ENCODE results near the gene MEGF10.
"Not testable (repeated sequence)": the region's sequence is repeated elsewhere in the genome, so short reads cannot be mapped to it uniquely, and the experiment has no call there.

Gene MEGF10

DNA sequence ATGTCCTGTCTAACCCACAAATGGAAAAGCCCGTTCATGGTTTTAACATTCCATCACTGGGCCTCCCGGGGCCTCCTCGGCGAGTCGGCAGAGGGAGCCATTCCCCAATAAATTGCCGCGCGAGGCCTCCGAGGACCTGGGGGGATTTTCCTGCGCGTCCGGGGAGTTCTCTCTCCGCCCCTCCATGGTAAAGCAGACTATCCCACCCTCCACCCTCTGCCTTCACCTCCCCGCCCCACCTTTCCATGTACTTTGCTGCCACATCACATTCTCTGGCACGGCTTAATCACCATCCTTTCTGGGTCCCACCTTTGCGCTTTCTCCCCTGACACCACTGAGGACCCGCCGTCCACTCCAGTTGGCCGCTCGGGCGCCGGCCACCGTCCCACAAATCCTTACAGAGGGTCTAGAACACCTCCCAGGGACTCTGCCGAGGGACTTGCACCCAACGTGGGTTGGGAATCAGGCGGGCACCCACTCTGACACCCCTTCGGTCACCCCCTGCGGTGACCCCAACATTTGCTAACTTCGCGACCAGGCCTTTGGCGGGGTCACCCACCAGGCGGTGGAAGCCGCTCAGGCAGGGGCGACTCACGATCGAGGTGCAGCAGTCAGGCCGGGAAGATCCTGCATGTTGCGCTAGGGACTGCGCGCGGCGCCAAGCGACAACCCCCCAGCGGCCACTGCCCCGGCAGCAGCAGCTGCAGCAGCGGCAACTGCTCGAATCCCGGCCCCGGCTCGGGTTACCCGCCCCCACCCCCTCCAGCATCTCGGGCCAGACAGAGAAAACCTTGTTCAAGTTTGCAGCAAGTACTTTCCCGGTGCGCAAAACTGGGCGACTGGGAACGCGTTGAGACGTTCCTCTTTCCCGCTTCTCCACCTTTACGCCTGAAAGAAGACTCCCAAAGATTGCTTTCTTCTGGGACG is at the start of gene MEGF10:
Gene MEGF10, plus strand, starts transcription at position 778 of the 927 bp plus-strand sequence. CDS start 40,513 bp downstream, outside the sequence.
- DNase-seq = peak; percentile 6

DNA sequence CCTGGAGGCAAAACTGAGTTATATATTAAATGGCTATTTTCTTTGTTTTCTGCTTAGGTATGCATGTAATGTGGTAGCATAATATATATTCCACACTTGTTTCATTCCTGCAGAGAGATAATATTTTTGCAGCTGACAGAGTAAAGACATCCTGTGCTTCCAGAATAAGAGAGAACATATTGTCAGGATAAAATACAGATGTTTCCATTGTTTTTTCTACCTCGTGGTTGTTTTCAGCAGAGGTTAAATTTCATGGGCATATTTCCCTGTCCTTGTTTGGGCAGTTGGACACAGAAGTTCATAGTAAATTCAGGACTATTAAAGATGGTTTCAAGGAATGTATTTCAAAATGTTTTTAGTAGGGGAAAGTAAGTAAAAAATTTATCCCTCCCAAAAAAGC is 47.6 kb upstream of the MEGF10 start:
- DNase-seq = no peak

DNA sequence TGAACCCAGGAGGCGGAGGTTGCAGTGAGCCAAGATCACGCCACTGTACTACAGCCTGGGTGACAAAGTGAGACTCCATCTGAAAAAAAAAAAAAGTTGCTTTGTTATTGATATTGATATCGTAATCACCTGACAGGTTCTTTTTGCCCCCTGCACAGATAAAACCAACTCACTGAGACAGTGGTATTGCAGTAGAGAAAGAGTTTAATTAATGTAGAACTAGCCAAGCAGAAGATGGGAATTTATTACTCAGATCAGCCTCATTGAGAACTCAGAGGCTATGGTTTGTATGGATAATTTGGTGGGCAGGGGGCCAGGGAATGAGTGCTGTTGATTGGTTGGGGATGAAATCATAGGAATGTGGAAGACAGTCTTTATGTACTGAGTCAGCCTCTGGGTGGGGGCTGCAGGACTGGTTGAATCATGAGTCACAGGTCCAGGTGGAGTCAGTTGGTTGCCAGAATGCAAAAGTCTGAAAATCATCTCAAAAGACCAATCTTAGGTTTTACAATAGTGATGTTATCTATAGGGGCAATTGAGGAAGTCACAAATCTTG is 35.8 kb upstream of the MEGF10 start:
- no peak for DNase-seq

DNA sequence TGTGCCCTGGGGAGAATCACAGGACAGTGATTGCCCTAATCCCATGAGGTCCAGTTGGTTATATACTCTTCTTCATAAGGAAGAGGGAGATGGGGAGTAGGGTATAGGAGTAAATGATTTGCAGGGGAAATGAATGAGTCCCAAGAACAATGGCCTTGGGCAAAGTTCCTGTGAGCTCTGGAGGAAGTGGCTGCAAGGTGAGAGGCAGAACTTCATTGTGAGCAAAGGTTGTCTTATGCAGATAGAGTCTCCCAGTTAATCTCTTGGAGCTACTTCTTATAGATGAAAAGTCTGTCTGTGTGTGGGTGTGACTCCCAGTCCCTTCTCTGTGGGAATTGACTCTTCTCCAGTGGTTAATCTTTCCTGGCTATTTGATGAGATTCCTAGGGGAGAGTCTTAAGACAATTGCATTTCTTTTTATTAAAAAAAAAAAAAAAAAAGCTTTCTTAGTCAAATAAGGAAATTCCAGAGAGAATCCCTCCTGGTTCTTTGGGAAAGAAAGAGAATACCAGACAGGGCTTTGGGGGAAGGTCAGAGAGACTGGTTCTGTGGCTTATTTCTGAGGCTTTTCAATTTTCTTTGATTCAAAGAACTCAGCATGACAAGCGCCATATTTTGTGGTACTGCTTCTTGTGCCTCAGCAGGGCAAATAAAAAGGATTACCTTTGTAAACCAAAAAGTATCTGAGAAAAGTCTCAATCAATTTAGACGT is 33.6 kb upstream of the MEGF10 start:
- DNase-seq = no peak

DNA sequence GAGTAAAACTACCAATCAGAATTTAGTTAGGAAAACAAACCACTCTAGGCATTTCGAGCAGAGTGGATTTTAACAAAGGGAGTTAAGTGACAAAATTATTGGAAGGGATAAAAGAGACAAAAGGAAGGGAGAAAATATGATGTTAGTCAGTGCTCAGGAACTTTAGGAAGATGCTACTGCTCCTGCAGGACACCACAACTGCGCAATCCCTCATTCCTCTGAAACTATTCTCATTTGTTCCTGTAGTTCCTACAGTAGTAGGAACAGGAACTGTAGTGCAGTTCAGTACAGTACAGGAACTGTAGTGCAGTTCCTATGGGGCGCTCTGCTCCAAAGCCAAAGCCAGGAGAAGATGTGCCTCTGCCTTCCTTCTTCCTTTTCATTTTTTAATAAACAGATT is 29.9 kb upstream of the MEGF10 start:
- DNase-seq = no peak

DNA sequence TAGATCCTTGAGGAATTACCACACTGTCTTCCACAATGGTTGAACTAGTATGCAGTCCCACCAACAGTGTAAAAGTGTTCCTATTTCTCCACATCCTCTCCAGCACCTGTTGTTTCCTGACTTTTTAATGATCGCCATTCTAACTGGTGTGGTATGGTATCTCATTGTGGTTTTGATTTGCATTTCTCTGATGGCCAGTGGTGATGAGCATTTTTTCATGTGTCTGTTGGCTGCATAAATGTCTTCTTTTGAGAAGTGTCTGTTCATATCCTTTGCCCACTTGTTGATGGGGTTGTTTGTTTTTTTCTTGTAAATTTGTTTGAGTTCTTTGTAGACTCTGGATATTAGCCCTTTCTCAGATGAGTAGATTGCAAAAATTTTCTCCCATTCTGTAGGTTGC is 25.1 kb upstream of the MEGF10 start:
- DNase-seq = not testable (repeated sequence)

DNA sequence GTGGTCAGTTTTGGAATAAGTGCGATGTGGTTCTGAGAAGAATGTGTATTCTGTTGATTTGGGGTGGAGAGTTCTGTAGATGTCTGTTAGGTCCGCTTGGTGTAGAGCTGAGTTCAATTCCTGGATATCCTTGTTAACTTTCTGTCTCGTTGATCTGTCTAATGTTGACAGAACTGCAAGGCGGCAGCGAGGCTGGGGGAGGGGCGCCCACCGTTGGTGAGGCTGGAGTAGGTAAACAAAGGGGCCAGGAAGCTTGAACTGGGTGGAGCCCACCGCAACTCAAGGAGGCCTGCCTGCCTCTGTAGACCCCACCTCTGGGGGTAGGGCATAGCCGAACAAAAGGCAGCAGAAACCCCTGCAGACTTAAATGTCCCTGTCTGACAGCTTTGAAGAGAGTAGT is 22.3 kb upstream of the MEGF10 start:
- not testable (repeated sequence) for DNase-seq

DNA sequence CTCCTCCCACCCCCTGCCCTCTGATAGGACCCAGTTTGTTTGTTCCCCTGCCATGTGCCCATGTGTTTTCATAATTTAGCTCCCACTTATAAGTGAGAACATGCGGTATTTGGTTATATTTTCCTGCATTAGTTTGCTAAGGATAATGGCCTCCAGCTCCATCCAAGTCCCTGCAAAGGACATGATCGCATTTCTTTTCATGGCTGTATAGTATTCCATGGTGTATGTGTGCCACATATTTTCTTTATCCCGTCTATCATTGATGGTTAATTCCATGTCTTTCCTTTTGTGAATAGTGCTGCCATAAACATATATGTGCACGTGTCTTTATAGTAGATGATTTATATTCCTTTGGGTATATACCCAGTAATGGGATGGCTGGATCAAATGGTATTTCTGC is 19.9 kb upstream of the MEGF10 start:
- not testable (repeated sequence) for DNase-seq

DNA sequence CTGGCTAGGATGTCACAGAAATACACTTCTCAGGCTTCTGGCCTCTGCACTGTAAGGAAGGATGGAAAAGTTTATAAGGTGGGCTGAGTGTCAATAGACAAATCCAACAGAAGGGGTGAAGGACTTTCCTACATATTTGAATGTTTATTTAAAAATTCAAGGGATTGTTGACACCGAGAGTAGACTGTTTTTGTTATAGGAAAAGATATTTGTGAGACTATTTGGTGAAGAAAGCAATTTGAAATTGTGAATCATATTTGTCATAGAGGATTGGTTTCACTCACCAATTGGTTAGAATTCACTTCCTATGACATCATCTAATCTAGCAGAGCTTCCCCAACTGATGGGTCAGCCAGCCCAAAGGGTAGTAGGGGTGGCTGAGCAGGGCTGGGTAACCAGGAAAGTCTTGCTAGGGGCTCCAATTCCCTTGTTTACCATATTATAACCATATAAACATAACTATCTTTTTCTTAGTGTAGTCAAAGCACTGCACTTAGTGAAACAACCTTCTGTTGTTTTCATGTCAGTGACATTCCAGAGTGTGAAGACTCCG is 14.9 kb upstream of the MEGF10 start:
- DNase-seq = no peak

DNA sequence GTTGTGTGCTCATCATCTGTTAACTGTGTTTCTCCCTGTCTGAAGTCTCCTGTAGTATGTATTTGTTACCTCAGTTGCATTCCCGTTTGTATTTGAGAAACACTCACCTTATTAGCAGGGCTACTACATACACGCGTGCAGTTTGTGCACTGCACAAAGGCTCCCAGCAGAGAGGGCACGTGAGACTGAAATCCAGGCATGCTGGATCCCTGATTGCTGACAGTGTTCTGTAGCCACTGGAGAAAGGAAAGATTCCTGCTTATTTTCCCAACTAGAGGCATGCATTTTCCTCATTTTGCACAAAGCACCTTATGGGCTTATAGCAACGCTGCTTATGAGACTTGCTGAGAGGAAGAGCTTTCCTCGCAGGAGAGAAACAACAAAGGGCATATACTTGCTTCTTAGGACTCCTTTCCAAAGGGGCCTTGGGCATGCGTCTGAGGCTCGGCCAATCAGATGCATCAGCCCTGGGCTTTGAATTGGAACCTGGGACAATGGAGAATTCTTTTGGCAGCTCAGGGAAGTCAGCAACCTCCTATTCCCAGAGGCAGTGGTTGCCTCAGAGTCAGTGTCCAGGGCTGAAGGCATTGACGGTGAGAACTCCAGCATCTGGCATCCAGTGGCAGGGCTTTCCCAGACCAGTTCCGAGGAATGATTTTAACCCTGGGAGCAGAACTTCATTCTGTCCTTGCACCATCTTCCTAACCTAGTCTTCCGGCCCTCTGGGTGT is 9.9 kb upstream of the MEGF10 start:
- no peak for DNase-seq

DNA sequence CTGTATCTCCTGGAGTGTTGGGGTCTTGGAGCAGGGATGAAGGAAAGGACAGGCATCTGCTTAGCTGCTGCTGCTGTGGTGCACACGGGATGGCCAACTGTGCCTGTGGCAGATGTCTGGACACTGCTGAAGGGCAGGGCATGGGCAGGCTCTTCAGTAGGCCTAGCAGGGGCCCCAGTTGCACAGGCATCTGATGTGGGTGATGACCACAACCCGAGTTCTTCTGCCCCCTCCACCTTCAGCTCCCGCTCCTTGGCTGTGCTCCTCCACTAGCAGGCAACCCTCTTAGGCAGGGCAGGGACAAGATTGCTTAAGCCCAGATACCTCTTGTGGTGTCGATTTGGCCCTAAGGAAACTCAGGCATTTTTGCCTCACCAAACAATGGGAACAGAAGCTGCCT is 9.0 kb upstream of the MEGF10 start:
- no peak for DNase-seq

DNA sequence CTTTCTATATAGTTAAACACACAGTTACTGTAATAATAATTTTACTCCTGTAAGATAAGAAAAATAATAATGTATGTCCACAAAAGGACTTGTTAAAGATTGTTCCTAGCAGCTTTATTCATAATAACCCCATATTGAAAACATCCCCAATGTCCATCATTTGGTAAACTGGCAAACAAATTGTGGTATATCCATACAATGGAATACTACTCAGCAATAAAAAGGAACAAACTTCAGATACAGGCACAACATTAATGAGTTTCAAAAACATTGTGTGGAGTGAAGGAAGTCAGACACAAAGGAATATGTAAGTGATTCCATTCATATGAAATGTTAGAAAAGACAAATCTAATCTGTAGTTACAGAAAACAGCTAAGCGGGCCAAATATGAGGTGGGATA is 1.9 kb upstream of the MEGF10 start:
- DNase-seq = no peak

DNA sequence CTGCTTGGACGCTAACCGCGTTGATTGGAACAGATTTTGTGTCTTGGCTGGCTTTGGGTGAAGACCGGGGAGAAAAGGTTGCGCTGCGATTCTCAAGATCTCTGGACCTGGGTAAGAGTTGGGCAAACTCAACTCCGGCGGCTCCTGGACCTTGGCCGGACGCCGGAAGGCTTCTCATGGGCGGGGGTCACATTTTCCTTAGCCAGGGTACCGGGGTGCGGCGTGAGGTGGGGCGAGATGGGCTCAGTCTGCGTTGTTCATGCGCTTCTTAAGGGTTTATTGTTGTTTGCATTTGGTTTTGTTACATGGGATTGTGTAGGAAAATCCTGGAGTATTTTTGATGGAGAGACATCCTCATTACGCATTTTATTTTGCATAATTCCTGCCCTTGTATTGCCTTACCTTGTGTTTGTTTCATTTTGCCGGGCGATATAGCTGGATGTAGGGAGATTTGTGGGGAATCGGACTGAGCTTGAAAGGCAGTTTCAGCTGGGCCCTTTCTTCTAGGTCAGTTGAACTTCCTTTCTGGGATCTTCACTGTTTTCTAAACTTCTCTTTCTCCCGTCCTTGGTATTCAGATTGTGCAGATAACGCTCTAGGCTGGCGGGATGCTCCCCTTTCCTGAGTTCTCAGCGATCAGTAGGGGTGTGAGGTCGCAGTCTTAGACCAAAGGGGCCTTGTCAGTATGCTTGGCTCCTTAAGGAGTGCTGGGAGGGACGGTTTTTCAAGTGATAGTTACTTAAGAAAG is 524 bp downstream of the MEGF10 start:
- DNase-seq = peak; percentile 19

DNA sequence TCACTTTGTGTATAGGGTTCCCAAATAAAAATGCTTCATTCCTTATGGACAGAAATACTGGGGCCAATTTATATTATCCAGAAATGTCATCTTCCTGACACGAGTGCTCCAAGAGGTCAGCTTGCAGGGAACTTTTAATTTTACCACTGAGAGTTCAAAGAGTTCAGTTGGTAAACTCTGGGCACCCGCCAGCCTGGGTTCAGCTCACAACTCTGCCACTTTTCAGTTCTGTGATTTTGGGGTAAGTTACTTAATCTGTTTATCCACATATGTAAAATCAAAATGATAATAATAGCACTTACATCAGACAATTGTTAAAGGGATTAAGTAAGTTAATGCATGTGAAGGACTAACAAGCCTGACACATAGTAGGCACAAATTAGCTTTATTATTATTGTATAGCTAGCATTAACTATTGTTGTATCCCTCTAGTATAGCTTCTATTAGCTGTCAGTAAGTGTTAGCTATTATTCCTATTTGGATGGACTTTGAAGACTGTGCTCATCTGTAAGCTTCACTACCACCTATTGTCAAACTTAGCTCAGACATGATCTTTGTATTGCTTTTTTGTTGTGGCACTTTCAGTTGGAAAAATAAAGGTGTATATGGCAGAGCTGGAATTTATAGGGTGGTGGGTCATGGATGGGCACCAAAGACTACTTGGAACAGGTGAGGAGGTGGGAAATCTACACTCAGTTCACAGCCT is 1.6 kb downstream of the MEGF10 start:
- DNase-seq = no peak

DNA sequence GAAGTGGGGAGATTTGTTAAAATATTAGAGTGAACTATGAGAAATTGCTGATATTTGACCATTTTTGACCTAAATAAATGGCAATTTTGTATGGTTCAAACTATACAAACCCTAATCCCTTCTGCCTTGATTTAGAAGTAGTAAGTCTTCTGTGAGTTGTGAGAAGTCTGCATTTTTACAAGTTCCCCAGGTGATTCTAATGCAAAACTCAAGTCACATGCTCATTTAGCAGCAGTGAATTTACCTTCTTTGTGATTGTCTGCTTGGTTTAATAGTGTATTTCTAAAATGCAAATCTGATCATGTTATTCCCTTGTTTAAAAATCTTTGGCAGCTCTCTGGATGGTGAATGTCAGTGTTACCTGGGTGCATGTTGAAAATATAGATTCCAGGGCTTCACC is 2.8 kb downstream of the MEGF10 start:
- no peak for DNase-seq

DNA sequence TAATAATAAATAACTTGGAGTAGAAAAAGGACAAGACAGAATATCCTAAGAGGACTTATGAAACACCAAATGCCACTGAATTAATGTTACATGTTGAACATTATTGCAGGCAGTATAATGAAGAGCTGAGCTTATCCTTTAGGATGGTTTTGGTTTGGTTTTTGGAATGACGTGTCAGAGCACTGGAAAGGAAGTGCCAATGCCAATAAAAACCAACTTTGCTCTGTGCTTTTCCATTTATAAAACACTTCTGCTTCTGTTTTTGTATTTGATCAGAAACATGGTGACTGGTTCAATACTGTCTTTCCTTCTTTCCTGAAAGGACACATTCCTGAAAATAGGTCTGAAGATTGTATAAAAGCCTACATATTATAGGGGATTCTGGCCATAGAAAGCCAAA is 4.2 kb downstream of the MEGF10 start:
- DNase-seq = no peak

DNA sequence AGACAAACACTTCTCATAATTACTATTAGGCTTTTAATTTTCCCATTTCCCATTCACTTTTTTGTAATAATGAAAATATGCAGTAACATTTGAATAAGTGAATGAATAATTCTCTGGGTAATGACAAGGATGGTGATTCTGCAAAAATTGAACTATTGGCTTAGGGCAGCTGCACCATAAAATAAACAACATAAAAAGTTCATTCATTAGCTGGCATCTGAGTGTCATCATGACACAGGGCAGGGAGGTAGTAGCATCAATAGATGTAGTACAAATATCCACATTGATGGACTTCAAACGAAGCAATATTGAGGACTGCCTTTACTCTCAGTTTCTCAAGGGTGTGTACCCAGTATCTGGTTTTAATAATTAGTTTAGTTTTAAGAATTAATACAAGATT is 4.9 kb downstream of the MEGF10 start:
- no peak for DNase-seq

DNA sequence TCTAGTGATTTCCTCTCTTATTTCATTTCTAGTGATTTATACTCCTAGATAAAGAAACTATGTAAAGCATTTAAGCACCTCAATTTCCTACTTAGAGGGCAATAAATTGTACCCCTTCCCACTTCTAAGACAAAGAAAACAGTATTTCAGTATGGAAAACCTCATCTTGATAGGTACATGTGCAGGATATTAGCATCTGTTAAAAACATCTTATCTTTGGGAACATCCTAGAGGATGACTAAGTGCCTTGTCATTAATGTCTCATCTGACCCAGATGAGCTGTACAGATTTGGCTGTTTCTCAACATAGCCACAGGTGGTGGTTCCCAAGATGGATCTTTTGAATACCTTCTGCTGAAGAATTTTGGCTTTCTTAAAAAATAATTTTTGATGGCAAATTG is 5.7 kb downstream of the MEGF10 start:
- no peak for DNase-seq

DNA sequence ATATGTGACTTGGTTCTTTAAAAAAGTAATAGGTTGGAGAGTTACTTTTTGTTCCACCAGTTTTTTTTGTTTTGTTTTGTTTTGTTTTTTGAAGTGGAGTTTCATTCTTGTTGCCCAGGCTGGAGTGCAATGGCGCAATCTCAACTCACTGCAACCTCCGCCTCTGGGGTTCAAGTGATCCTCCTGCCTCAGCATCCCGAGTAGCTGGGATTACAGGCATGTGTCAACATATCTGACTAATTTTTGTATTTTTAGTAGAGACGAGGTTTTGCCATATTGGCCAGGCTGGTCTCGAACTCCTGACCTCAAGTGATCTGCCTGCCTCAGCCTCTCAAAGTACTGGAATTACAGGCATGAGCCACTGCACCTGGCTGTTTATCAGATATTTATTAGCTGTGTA is 6.3 kb downstream of the MEGF10 start:
- not testable (repeated sequence) for DNase-seq

DNA sequence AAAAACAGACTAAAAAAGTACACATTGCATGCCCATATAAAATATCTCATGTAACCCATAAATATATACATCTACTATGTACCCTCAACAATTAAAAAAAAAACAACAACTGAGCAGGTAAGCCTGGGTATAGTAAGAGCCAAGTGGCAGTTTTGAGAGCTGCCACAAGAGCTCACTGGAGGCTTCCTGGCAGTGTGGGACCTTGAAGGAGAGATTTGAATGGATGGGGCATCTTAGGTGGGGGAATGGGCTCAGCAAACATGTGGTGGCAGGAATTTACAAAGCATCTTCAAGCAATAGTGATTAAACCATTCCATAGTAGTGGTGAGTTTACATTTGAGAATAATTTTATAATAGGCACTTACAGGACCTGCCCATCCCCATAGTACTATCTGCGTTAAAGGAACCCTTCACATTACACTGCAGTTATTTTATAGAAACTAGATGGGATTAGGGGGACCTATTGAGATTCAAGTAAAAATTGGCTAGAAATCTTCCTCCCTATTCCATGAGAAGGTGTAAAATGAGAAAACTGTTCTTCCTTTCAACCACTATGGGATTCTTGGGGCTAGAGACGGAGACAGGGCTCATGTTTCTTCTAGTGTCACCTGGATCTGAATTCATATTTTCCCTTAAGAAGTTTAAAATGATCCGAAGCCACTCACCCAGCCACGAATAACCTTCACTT is 6.9 kb downstream of the MEGF10 start:
- no peak for DNase-seq

DNA sequence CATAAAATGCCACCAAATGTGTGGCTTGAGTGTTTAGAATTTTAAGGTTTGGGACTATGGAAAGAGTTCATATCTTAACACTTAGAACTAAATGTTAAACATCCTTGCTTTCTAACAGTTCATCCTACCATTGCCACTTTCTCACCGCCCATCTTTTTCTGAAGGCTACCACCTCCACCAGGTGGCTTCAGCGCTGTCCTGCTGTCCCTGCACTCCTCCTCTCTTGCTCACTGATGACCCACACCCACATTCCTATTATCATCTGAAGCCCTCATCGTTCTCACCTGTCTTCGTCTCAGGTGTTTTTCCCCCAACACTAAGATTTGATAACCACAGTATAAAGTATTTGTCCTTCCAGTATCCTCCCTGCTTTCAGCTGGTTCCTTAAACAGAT is 7.4 kb downstream of the MEGF10 start:
- DNase-seq = no peak

All from NCI-H526 treated with DMSO at 0.1 percent for 48 hours (cell line).